HG02943 (cell line): ENCODE results near the gene OLIG2.
A peak's percentile ranks its signal among the peaks of the same experiment; 100 is the strongest.

Experiments used
- ATAC-seq: cut with Tn5 transposase; IDR thresholded peaks from one replicate; pipeline ENCODE4 v1.9.1; 2021; ENCODE audit warnings: mild to moderate bottlenecking, low read depth, moderate library complexity; ENCODE audit not compliant: unreplicated experiment

The OLIG2 gene

DNA sequence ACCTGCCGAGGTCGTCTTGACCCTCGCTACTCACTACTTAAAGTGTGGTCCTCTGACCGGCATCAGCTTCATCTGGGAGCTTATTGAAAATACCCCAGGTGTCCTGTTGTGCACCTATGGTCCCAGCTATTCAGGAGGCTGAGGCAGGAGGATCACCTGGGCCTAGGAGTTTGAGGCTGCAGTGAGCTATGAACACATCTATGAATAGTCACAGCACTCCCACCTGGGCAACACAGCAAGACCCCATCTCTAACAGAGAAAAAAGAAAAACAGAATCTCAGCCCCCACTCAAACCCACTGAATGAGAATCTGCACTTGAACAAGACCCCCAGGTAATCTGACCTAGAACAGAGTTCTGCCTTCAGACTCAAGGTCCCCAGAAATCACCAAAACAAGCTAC lies 35.5 kb downstream of the OLIG2 start:
- no peak for ATAC-seq

GRCh38 chr21:33063375-33063883 lies 37.7 kb downstream of the OLIG2 start:
- ATAC-seq: no peak

- ATAC-seq: no peak
Measured at GRCh38 chr21:33063907-33064622, 38.3 kb downstream of the OLIG2 start.

DNA sequence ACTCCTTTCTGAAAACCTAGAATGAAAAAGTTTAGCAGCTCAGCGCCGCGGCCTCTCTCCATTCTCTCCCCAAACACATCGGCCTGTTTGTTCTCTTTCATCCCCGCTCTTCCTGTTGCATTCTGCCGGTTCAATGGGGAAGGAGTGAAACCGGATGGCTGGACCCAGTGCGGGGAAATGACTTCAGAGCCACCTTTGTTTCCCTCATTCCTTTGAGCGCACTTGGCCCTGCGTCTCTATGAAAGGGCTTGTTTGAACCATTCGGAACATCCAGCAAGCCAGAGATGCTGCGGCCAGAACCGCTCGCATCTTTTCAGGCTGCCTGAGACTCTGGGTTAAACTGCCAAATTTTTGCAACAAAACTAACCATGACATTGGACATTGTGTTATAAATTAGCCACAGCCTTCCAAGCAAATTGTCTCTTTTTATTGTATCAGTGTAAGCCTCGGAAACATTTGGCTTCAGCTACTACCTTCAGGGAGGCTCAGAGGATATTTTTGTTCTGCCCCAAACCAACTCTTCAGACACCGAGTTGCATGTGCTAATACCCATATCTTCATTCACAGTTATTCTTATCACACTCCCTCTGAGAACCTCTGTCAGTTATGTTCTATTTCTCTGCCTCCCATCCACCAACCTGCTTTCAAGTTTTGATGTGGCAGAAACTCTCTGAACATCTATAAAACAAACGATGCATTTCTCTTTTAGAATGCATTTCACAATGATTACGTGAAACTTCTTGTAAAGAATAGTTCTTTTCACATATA lies 39.1 kb downstream of the OLIG2 start:
- no peak for ATAC-seq

DNA sequence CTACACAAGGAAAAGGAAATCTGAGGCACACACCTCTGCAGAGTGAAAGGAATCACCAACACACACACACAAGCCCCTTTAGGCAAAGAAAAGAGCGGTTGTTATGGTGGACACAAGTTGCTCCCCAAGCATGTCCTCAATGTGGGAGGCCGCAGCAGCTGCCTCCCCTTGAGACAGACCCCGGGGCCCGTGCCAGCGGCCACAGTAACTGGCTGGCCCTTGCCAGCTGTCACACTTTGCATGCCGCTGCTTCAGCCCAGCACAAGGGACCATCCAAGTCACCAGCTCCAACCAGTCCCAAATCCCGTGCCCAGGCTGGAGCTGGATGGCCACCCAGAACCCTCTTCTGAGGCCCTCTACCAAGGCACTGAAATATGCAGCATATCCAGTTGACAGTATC lies 41.3 kb downstream of the OLIG2 start:
- no peak for ATAC-seq

- no peak for ATAC-seq
Measured at GRCh38 chr21:33067457-33067856, 41.7 kb downstream of the OLIG2 start.

DNA sequence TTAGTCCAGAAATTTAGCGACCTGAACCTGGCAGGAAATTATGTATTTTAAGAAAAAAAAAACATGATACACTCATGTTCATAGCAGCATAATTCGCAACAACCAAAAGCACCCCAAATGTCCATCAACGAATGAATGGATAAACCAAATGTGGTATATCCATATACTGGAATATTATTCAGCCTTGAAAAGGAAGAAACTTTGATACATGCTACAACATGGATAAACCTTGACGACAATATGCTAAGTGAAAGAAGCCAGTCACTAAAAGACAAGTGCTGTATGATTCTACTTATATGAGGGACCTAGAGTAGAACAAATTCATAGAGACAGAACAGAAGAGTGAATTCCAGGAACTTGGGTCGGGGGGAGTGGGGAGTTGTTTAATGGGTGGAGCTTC lies 43.5 kb downstream of the OLIG2 start:
- ATAC-seq: no peak

DNA sequence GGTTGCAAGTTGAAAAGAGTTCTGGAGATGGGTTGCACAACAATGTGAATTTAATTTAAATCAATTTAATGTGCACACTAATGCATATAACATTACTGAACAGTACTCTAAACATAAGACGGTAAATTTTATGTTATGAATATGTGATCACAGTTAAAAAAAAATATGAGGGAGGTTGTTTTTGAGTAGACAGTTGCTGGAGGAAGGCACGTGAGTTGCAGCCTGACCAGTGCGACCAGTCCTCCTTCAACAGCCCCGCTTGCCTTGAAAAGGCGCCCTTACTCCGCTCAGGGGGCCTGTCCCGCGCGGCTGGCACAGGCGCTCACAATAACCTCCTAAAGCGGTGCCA lies 43.9 kb downstream of the OLIG2 start:
- no peak for ATAC-seq

- peak; percentile 54 for ATAC-seq
Measured at GRCh38 chr21:33069994-33070743, 44.4 kb downstream of the OLIG2 start, which contains the start of gene OLIG1. Gene OLIG1 (plus strand): TSS chr21:33070141. CDS start chr21:33070247, 106 bp downstream.

DNA sequence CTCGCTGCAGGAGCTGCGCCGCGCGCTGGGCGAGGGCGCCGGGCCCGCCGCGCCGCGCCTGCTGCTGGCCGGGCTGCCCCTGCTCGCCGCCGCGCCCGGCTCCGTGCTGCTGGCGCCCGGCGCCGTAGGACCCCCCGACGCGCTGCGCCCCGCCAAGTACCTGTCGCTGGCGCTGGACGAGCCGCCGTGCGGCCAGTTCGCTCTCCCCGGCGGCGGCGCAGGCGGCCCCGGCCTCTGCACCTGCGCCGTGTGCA lies 44.9 kb downstream of the OLIG2 start:
- ATAC-seq: no peak

GRCh38 chr21:33070998-33071769 lies 45.4 kb downstream of the OLIG2 start:
- ATAC-seq: no peak

- ATAC-seq: no peak
Measured at GRCh38 chr21:33071770-33072306, 46.1 kb downstream of the OLIG2 start.

GRCh38 chr21:33073636-33074035 lies 47.9 kb downstream of the OLIG2 start:
- no peak for ATAC-seq

DNA sequence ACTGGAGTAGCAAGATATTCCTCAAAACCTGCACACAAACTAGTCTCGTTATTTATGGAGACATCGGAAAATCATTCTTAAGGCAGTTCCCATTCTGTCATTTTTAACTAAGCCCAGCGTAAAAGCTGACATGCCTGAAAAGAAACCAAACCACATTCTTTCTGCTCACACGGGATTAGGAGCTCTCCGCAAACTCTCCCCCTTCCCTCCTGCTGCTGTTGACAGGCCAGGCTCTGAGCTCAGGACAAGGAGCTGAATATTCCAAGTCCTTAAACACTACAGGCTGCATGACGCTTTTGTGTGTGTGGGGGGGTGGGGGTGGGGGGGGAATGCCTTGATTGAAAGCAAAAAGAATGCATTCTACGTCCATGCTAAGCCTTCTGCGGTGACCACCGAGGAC lies 49.4 kb downstream of the OLIG2 start:
- ATAC-seq: no peak

DNA sequence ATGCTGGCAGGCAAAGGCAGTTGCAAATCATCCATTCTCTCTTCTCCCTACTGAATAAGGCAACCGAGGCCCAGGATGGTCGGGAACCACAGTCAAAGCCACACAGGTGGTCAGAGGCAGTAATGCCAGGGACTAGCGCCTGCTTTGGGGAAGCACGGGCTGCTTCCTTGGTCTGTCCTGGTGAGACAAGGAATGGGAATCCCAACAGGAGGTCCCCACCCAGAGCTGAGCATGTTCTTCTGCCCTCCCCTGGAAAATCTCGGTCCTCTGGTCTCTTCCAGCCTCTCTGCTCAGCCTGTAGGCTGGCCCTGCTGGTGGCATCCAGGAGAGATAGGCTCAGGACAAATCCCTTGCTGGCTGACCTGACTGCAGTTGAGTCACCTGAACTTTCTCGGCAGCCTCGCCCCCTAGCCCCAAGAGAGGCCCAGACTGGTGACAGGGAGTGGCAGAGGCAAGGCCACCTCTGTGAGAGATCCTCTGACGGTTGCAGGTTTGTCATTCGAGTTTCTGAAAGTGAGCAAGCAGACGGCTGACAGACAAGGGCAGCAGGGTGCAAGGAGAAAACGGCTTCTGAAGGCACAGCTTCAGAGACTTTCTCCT lies 50.0 kb downstream of the OLIG2 start:
- ATAC-seq: no peak

DNA sequence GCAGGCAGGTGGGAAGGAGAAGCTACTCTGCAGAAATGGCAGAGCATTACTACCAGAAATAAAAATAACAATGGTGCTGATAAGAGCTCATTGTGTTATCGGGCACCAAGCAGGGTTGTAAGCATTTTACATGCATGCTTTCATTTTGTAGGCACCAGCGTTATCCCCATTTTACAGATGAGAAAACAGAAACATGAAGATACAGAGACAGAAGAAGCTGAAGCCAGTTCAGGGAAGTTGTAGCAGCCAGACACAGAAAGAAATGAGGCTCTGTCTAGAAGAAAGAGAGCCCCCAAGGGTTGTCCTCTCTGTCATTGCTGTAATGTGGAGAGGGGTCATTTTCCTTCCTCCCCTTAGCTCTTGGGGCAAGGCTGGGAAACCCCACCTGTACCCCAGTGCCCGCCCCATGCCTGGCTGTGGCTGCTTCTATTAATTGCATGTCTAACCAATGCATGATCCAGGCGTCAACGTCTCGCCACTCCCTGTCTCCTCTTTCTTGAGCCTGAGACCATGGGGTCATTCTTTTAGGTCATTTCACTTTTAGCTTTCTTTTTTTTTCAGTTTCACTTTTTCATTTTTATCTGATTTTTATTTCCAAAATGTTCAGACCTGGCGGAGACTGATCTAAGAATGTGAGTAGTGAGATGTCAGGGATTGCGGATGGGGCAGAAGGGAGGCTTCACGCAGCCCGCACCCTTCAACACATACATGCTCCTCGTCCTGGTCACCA lies 51.0 kb downstream of the OLIG2 start:
- ATAC-seq: no peak
